Right cardiac atrium (tissue), 5 donors: Measurements from ENCODE around the gene ICA1L. TPM values are rescaled to one million over a fixed set of nuclear protein-coding genes. Genes with fewer than 3 reads are reported as not detected.

Experiments
- ATAC-seq, 2 donors: fragments of 200-7000 bp; cut with Tn5 transposase; one replicate each; pipeline versions ENCODE4 v1.8.0 to v1.9.1; 2020; ENCODE audit warnings: moderate library complexity in 2 of 2, mild to moderate bottlenecking in 1 of 2
- DNase-seq, 3 donors: peaks; one replicate each; pipeline ENCODE4 v3.0.0-alpha.2; 2020
- H3K27ac ChIP-seq: one replicate; pipeline ENCODE4 v1.5.1; 2013; ENCODE audit warnings: mild to moderate bottlenecking, low read length, control low read depth, moderate library complexity
- H3K27me3 ChIP-seq: one replicate; pipeline ENCODE4 v1.6.1; 2013; ENCODE audit not compliant: control insufficient read depth, insufficient read depth
- H3K4me1 ChIP-seq: one replicate; pipeline ENCODE4 v1.6.1; 2013; ENCODE audit warnings: low read length; ENCODE audit not compliant: control insufficient read depth, insufficient read depth
- H3K4me3 ChIP-seq: one replicate; pipeline ENCODE4 v1.5.1; 2013; ENCODE audit warnings: low read length, control low read depth
- H3K9me3 ChIP-seq: one replicate; pipeline ENCODE4 v1.6.1; 2013; ENCODE audit warnings: low read length; ENCODE audit not compliant: control insufficient read depth
- WGBS: extraction: QIAGEN DNeasy Blood & Tissue Kit; methylation state at CpG from one replicate; pipeline ENCODE4 v1.1.7; 2013; 5-methylcytosine and 5-hydroxymethylcytosine counted together
- intact Hi-C, 4 donors: fragments of 100-400 bp; cut with DNase I; formaldehyde crosslinking; loops; one replicate each; pipeline versions ENCODE4 v1.11.0 to v1.14.0; 2022 to 2023
- polyA plus RNA-seq: library from polyadenylated mRNA; stranded (reverse); fragments of 200-250 nt; gene quantifications from one replicate; pipeline ENCODE4 v1.2.3, GENCODE V29; 2013
- total RNA-seq, 4 donors: library from RNA; stranded (reverse); fragmentation: NEBNext Ultra II Directional; extraction: Animal tissue kit (Norgen Biotek cat#: 25700); gene quantifications; one replicate each; pipeline ENCODE4 v1.2.1, GENCODE V29; 2021
- donor health status: healthy with polysubstance abuse.
- donor health status: DM: no; HTN: yes; CAD: no.
- donor health status: DM: no; HTN: no; CAD: no.
- donor health status: DM: no; HTN: yes; CAD: no; lungs with severe emphysema.
- donor health status: DM: yes; HTN: yes; CAD: no.

ICA1L gene
- total and polyA plus RNA-seq, 5 donors, result 5.1 to 17.7 (median 12.6) TPM

DNA sequence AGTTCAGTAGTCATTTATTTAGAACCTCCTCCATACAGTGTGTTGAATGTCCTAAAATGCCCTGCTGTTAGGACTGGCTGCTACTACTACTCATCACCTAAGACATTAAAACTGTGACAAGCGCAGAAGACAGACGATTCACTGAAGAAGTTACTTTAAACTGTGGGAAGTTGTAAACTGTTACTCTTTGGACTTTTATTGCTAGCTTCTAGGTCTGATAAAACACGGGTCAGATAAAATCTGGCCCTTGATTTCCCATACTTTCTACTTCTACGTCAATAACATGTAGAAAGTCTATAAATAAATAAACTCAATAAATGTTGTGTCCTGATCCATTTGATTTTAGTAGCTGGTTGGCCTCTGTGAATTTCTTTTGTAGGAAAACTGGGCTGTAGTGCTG is 113.4 kb downstream of the ICA1L start:
- Histone ChIP-seq H3K4me1 (no peaks in the 10 kb centered on the region), H3K27ac (no peak overlapping the region), H3K4me3 (no peak overlapping the region), H3K9me3 (no peaks in the 10 kb centered on the region), H3K27me3 (no peaks in the 10 kb centered on the region)
- DNase-seq, result no peak
- intact Hi-C loops, result no loop called here
- 86% methylated on average over 4 of the region's 4 CpGs for WGBS
- ATAC-seq, result no peak

DNA sequence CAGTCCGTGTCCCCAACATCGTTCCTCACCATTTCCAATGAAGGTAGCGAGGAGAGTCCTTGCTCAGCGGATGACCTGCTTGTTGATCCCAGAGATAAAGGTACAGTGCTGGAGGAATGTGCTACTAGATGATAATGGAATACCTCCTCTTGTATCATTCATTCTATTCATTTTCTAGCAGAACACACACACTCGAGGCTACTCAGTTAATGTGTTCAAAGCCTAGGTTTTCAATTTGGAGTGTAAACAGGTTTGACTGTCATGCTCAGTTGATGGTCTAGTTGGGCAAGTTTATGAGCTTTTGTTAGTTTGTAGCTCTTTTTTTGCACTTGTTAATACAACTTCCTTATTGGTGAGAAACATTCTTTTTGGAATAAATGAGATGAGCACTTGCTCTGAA is 114.2 kb downstream of the ICA1L start:
- H3K9me3 ChIP-seq, result no peaks in the 10 kb centered on the region
- ATAC-seq, result no peak
- 91% methylated on average over 5 of the region's 5 CpGs for WGBS

DNA sequence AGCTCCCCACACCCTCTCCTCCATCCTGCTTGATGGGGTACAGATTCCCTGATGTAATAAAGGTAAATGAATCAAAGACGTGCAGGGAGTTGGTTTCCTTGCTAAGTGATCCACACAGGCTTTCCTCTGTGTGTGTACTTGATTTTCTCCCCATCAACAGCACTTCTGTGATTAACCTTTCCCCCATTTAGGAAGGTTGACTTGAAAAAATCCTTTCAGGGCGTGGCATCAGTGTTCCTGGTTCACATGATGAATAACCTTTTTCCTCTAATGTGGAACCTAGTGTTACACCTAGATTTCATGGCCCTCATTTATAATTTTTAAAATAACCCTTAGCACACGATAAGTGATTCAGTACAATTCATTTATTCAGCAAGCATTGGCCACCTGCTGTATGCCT is 115.0 kb downstream of the ICA1L start:
- intact Hi-C loops, result no loop called here
- ATAC-seq (no peak), DNase-seq (no peak)
- Histone ChIP-seq H3K9me3 (no peaks in the 10 kb centered on the region), H3K4me1 (no peaks in the 10 kb centered on the region), H3K27me3 (no peaks in the 10 kb centered on the region), H3K4me3 (no peak overlapping the region), H3K27ac (no peak overlapping the region)
- 97% methylated on average over 3 of the region's 3 CpGs for WGBS

More for the DNA sequence above, 114.2 kb downstream of the ICA1L start:
- H3K4me3 ChIP-seq, result no peak overlapping the region
- no peaks in the 10 kb centered on the region for H3K4me1 ChIP-seq
- H3K27ac ChIP-seq, result no peak overlapping the region
- no peak for DNase-seq
- intact Hi-C loops, result no loop called here
- H3K27me3 ChIP-seq, result no peaks in the 10 kb centered on the region

DNA sequence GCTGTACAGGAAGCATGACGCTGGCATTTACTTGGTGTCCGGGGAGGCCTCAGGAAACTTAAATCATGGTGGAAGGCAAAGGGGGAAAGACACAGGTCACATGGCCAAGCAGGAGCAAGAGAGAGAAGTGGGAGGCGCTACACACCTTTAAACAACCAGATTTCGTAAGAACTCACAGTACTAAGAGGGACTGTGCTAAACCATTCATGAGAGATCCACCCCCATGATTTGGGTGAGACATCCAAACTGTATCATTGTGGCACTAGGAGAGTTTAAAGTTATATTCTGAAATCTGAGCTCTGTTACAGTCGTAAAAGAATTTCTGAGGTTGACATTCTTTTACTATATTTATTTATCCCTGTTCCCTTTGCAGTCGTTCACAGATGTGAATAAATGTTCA is 116.6 kb downstream of the ICA1L start:
- WGBS, result 83% methylated on average over 6 of the region's 6 CpGs
- ATAC-seq (no peak), DNase-seq (no peak)
- H3K27ac ChIP-seq, result no peak overlapping the region
- H3K4me1 ChIP-seq, result no peaks in the 10 kb centered on the region
- H3K9me3 ChIP-seq, result no peaks in the 10 kb centered on the region
- intact Hi-C loops, result no loop called here
- no peaks in the 10 kb centered on the region for H3K27me3 ChIP-seq
- H3K4me3 ChIP-seq, result no peak overlapping the region

DNA sequence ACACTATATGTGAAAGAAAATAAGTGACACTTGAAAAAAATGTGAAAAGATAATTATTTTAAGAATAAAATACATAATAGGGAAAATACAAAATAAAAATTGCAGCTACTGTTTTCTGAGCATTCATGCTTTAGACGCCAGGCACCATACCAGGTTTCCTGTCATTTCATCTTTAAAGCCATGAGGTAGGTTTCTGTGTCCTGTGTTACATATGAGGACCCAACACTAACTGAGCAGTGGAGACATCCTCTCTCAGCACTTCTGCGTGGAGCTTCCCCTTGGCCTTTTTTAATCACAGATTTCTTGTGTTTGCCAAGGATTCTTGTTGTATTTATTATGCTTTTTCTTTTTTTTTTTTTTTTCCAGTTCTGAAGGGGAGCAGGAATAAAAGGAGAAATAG is 119.5 kb downstream of the ICA1L start:
- no peaks in the 10 kb centered on the region for H3K9me3 ChIP-seq
- no peak overlapping the region for H3K27ac ChIP-seq
- H3K4me1 ChIP-seq, result no peaks in the 10 kb centered on the region
- intact Hi-C loops, result no loop called here
- no peak for ATAC-seq
- H3K27me3 ChIP-seq, result no peaks in the 10 kb centered on the region
- 59% methylated on average over 2 of the region's 2 CpGs for WGBS
- DNase-seq, result no peak
- H3K4me3 ChIP-seq, result no peak overlapping the region

DNA sequence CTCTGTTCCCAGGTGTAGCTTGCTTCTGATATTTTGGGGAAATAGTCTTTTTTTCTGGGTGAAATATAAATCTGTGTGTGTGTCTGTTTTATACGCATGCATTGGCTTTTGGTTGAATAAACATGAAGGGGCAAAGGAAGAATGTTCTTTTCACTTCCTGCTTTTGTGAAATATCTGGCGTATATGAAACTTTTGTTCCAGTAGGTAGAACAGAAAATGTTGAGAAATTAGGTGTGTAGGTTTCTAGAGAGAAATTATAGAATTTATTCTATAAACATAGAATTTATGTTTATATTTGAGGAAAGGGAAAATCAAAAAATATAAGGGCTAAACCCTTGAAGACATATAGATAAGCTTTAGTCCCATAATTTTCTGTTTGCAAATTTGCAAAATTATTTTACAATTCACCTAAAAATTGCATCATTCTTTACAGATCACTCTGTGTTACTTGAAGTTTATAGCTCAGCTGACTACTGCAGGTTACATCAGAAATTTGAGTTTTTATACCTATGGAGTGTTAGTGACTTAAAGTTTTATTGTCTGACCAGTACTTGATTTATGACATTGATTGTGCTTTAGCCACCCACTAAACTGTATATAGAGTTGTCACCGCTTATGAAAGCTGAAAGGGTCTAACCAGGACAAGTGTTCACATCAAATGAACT is 120.7 kb downstream of the ICA1L start:
- H3K27ac ChIP-seq, result no peak overlapping the region
- intact Hi-C loops, result no loop called here
- H3K27me3 ChIP-seq, result no peaks in the 10 kb centered on the region
- no peak overlapping the region for H3K4me3 ChIP-seq
- ATAC-seq, result no peak
- DNase-seq, result no peak
- H3K9me3 ChIP-seq, result no peaks in the 10 kb centered on the region
- no peaks in the 10 kb centered on the region for H3K4me1 ChIP-seq
- 79% methylated on average over 3 of the region's 3 CpGs for whole genome bisulfite sequencing

DNA sequence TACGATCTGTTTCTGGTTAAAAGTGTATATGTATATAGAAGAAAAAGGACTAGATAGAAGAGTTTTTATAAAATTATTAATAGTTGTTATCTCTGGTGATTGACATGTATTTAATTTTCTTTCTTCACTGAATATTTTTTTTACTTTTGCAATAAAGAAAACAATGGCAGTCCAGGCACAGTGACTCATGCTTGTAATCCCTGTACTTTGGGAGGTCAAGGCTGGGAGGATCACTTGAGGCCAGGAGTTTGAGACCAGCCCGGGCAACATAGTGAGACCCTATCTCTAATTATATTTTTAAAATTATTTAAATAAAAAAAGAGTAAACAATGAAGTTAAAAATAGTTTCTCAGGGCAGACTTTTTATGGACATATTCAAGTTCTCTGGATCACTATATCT is 122.1 kb downstream of the ICA1L start:
- H3K4me1 ChIP-seq, result no peaks in the 10 kb centered on the region
- no peaks in the 10 kb centered on the region for H3K9me3 ChIP-seq
- no peak for DNase-seq
- no peak overlapping the region for H3K4me3 ChIP-seq
- 89% methylated on average over 2 of the region's 2 CpGs for WGBS
- intact Hi-C loops, result no loop called here
- no peaks in the 10 kb centered on the region for H3K27me3 ChIP-seq
- no peak overlapping the region for H3K27ac ChIP-seq
- no peak for ATAC-seq

DNA sequence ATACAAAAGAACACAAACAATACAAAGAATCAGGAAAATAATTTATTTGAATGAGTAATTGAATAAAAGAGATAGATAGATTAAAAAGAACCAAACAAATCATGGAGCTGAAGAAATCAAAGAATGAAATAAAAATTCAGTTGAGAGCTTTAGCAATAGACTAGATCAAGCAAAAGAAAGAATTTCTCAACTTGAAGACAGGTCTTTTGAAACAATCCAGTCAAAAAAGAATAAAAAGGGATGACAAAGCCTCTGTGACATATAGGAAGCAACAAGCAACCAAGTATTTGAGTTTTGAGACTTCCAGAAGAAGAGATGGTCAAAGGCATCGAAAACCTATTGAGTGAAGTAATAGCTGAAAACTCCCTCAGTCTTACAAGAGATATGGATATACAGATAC is 128.0 kb downstream of the ICA1L start:
- 100% methylated on average over 1 of the region's 1 CpG for WGBS

DNA sequence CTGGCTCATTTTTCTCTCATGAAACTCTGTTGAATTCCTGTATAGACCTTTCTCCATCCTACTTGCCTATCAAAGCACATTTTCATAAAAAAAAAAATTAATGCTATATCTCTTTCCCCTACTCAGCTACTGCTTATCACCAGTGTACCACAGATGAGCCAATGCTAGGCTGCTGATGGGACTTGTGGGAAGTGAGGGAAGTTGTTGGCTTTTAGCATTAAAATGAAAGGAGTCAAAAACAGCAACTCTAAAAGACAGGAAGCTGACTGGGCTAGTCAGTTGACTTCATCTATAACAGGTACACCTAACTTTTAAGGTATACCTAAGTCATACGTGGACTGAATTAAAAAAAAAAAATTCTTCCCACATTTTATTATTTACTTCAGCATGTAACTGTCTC is 134.7 kb downstream of the ICA1L start:
- Histone ChIP-seq H3K27me3 (no peaks in the 10 kb centered on the region), H3K27ac (no peak overlapping the region), H3K9me3 (no peaks in the 10 kb centered on the region), H3K4me1 (no peaks in the 10 kb centered on the region), H3K4me3 (no peak overlapping the region)
- intact Hi-C loops, result no loop called here
- 94% methylated on average over 1 of the region's 1 CpG for WGBS
- DNase-seq, result no peak
- ATAC-seq, result no peak

More for the DNA sequence above, 128.0 kb downstream of the ICA1L start:
- DNase-seq (no peak), ATAC-seq (no peak)
- H3K9me3 ChIP-seq, result no peaks in the 10 kb centered on the region
- H3K27ac ChIP-seq, result no peak overlapping the region
- H3K27me3 ChIP-seq, result no peaks in the 10 kb centered on the region
- no peak overlapping the region for H3K4me3 ChIP-seq
- intact Hi-C loops, result no loop called here
- H3K4me1 ChIP-seq, result no peaks in the 10 kb centered on the region

DNA sequence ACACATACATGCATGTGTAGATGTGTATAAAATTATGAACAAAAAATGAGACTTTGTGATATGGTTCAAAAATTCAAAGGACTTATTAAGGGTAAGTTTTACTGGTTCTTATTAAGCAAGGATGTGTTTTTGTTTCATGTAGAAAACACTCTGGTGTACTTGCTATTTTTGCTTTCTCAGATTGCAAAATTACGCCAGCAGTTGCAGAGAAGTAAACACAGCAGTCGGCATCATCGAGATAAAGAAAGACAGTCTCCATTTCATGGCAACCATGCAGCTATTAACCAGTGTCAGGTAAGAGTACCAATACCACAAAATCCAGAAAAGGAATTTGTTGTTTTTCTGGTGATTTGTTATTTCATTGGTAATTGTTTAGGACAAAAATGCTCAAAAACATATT is 145.5 kb downstream of the ICA1L start:
- Histone ChIP-seq H3K4me3 (no peak overlapping the region), H3K27ac (no peak overlapping the region), H3K4me1 (no peaks in the 10 kb centered on the region), H3K9me3 (no peaks in the 10 kb centered on the region), H3K27me3 (no peaks in the 10 kb centered on the region)
- DNase-seq (no peak), ATAC-seq (no peak)
- WGBS, result 76% methylated on average over 3 of the region's 3 CpGs
- intact Hi-C loops, result no loop called here

DNA sequence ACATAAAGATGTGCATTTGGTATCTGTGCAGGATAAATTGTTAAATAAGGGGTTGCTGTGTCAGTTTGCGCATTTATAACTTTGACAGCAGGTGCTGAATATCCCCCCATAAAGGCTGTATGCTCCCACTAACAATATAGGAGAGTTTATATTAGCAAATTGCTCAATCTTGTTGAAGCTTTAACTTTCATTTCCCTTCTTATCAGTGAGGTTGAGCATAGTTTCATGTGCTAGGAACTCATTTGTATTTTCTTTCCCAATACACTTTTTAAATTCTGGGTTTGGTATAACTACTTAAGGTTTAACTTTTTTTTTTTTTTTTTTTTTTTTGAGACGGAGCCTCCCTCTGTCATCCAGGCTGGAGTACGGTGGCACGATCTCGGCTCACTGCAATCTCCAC is 147.8 kb downstream of the ICA1L start:
- Histone ChIP-seq H3K27ac (no peak overlapping the region), H3K27me3 (no peaks in the 10 kb centered on the region), H3K4me3 (no peak overlapping the region), H3K9me3 (no peaks in the 10 kb centered on the region), H3K4me1 (no peaks in the 10 kb centered on the region)
- ATAC-seq (no peak), DNase-seq (no peak)
- WGBS, result 98% methylated on average over 5 of the region's 5 CpGs
- intact Hi-C loops, result no loop called here
